Neural progenitor cell (in vitro differentiated cells): ENCODE measurements around the gene MTHFSD.

Source experiments
- EZH2 ChIP-seq: fragments of 200-600 bp; sonication (generic); IDR thresholded peaks from 2 replicates; pipeline ENCODE4 v1.6.1; 2017; ENCODE audit warnings: antibody characterized with exemption, mild to moderate bottlenecking, moderate library complexity
- TF ChIP-seq, protein P1 (sequence below): fragments of 200-600 bp; sonication (generic); IDR thresholded peaks from 2 replicates; pipeline ENCODE4 v1.5.1; 2017; ENCODE audit warnings: antibody characterized with exemption, mild to moderate bottlenecking

DNA sequence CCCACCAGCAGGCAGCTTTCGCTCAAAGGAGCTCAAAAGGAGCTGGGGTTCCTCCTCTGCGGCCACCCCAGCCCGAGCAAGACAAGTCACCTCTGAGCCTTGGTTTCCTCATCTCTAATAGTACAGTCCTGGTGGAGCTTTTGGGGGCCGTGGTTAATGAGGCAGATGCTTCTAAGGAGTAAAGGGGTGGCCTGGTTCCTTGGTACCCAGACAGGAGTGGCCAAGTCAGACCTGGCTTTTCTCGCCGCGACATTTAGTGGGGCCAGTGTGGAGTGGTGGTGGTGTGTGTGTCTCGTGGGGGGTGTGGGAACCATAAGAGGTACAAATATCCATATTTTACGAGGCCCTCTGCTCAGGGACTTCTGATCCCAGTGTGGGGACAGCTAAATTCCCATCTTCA is 38.0 kb downstream of the MTHFSD start:
- no peak for TF ChIP-seq EZH2
- TF ChIP-seq, protein P1, sequence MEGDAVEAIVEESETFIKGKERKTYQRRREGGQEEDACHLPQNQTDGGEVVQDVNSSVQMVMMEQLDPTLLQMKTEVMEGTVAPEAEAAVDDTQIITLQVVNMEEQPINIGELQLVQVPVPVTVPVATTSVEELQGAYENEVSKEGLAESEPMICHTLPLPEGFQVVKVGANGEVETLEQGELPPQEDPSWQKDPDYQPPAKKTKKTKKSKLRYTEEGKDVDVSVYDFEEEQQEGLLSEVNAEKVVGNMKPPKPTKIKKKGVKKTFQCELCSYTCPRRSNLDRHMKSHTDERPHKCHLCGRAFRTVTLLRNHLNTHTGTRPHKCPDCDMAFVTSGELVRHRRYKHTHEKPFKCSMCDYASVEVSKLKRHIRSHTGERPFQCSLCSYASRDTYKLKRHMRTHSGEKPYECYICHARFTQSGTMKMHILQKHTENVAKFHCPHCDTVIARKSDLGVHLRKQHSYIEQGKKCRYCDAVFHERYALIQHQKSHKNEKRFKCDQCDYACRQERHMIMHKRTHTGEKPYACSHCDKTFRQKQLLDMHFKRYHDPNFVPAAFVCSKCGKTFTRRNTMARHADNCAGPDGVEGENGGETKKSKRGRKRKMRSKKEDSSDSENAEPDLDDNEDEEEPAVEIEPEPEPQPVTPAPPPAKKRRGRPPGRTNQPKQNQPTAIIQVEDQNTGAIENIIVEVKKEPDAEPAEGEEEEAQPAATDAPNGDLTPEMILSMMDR = no peak
